Activated naive CD4-positive, alpha-beta T cell treated with anti-CD3 and anti-CD28 coated beads for 36 hours (primary cell): ENCODE measurements around the gene FCER1G. TPM values are rescaled to one million over a fixed set of nuclear protein-coding genes. Genes with fewer than 3 reads are reported as not detected.
A peak's percentile ranks its signal among the peaks of the same experiment; 100 is the strongest.

Source experiments
- CTCF ChIA-PET: fragments of 350-600 bp; sonication (Branson Sonifier 250); formaldehyde crosslinking; loops from one replicate; lab custom pipeline; 2021; ENCODE audit warnings: antibody characterized with exemption; lab: Charles Lee
- DNase-seq: peaks from one replicate; pipeline ENCODE4 v3.0.0-alpha.2; 2020
- H3K27ac Mint-ChIP-seq: one replicate; pipeline ENCODE4 v1.8.0; 2021; ENCODE audit warnings: mild to moderate bottlenecking, mixed read lengths
- H3K27me3 Mint-ChIP-seq: one replicate; pipeline ENCODE4 v1.8.0; 2021; ENCODE audit warnings: low read depth, mixed read lengths
- H3K36me3 Mint-ChIP-seq: one replicate; pipeline ENCODE4 v1.8.0; 2021; ENCODE audit warnings: low read depth, mixed read lengths
- H3K4me1 Mint-ChIP-seq: one replicate; pipeline ENCODE4 v1.8.0; 2021; ENCODE audit warnings: low read depth, mixed read lengths
- H3K4me3 Mint-ChIP-seq: one replicate; pipeline ENCODE4 v1.8.0; 2021; ENCODE audit warnings: mild to moderate bottlenecking, moderate library complexity, mixed read lengths
- H3K9me3 Mint-ChIP-seq: one replicate; pipeline ENCODE4 v1.8.0; 2021; ENCODE audit warnings: mixed read lengths
- intact Hi-C: fragments of 100-400 bp; cut with micrococcal nuclease; formaldehyde crosslinking; loops from one replicate; pipeline ENCODE4 v1.15.1; 2023
- total RNA-seq, 2 experiments: library from RNA; stranded (reverse); gene quantifications; one replicate each; pipeline ENCODE4 v1.2.3, GENCODE V29; 2021

FCER1G gene
- total RNA-seq, 2 experiments from 2014 or later, result 0.74 to 1.6 TPM

DNA sequence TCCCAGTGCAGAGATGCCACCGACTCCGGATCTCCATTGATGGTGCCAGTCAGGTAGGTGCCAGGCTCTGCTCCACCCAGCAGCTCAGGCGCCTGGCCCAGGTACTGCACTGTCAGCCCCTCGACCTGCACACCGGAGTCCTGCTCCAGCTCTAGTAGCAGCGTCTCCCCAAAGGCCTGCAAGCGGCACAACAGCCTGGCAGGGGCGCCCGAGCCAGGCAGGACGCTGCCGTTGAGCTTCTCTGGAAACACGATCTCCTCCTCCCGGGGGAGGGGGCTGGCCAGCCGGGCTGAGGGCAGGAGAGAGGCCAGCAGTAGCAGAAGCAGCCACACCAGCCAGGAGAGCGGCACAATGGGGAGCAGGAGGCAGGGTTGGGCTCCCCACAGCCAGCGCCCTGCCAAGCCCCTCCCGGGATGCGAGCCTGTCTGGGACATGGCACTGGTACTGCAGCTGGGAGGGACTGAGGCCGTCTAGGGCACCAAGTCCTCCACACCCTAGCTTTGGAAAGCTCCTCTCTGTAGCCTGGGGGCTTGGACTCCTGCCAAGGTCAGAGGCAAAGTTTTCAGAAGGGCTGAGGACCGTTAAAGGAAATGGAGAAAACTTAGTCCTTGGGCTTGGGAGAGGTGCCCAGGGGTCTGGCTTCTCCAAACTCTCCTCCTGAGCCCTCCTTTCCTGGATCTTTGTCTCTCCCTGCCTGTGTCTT is 16.8 kb upstream of the FCER1G start:
- Mint-ChIP-seq H3K27me3 (no peaks in the 10 kb centered on the region), H3K36me3 (peaks cover 2% of the 10 kb centered on the region), H3K4me1 (peaks cover 56% of the 10 kb centered on the region), H3K4me3 (no peak overlapping the region), H3K27ac (peak overlapping the region; percentile 40), H3K9me3 (no peaks in the 10 kb centered on the region)
- intact Hi-C loops, result no loop called here
- CTCF ChIA-PET, result interaction anchor here (0.6 to 1.6 kb wide), 5 partner anchors 11 to 183 kb away, joined by 3 to 4 read pairs (median 3); partner anchors contain the start of gene TOMM40L
- no peak for DNase-seq

DNA sequence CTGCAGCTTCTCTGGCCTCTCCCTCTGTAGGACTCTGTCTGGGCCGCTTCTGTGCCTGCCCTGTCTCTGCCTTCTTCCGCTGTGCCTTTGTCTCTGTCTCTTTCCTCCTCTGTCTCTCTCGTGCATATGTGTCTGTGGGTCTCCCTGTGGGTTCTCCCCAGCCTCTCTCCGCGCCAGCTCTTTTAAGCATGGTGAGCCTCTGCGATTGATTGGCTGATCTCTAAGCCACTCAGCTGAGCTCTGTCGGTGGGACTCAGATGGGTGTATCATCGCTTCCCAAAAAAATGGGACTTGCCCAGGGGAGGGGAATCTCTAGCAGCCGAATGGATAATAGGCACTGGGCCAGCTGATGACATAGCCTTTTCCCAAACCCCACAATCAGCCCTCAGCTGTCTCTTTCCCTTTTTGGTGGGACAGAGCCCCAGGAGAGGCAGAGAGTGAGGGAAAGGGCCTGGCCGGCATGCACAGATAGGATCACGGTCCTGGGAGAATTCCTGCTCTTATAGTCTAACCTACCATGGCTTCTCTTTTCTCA is 16.1 kb upstream of the FCER1G start, which contains the start of gene ADAMTS4:
TSS of gene ADAMTS4 (minus strand) at position 158 of the 535 bp plus-strand sequence. CDS start 427 bp downstream, outside the sequence.
- Mint-ChIP-seq H3K4me3 (peak within 1 kb of the TSS; percentile 65), H3K27me3 (no peaks in the 10 kb centered on the region), H3K27ac (peak within 1 kb of the TSS; percentile 89), H3K36me3 (peaks cover 9% of the 10 kb centered on the region), H3K4me1 (peaks cover 63% of the 10 kb centered on the region), H3K9me3 (no peaks in the 10 kb centered on the region)
- no peak for DNase-seq
- CTCF ChIA-PET, result interaction anchor here (0.6 to 1.6 kb wide), 7 partner anchors 10 to 183 kb away, joined by 3 to 4 read pairs (median 3); partner anchors contain the start of genes APOA2 and TOMM40L
- intact Hi-C loops, result no loop called here

DNA sequence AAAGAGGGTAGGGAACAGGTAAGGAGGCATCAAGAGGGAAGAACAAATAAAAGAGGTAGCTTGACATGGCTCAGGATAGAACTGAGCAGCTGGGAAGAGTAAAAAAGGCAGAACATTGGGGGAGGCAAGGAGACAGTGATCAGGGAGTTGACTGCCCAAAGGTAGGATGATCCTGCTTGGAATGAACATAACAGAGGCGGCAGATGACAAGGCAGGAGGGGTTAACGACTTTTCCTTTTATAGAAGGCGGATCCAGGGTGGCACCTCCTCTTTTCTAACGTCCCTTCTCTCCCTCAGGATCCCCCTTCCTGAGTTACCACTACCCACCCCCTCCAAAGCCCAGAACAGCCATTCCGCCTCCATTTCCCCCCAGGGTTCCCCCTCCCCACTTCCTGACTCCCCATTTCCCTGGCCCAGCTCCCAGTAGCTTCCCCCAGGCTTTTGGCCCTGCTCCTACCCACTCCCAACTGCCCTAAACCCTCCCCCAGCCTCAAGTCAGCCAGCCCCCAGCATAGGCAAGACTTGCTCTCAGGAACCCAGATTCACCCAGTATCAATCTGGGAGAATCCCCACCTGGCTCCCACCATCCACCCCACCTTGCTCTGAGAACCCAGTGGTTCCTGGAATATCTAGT is 15.5 kb upstream of the FCER1G start:
- no peaks in the 10 kb centered on the region for H3K27me3 Mint-ChIP-seq
- peak overlapping the region; percentile 89 for H3K27ac Mint-ChIP-seq
- CTCF ChIA-PET, result interaction anchor here (1.0 to 1.6 kb wide), 5 partner anchors 9 to 91 kb away, joined by 3 to 4 read pairs (median 3); partner anchors contain the start of gene APOA2
- peaks cover 67% of the 10 kb centered on the region for H3K4me1 Mint-ChIP-seq
- H3K36me3 Mint-ChIP-seq, result peaks cover 15% of the 10 kb centered on the region
- peak overlapping the region; percentile 65 for H3K4me3 Mint-ChIP-seq
- no peaks in the 10 kb centered on the region for H3K9me3 Mint-ChIP-seq
- DNase-seq, result no peak
- intact Hi-C loops, result no loop called here

DNA sequence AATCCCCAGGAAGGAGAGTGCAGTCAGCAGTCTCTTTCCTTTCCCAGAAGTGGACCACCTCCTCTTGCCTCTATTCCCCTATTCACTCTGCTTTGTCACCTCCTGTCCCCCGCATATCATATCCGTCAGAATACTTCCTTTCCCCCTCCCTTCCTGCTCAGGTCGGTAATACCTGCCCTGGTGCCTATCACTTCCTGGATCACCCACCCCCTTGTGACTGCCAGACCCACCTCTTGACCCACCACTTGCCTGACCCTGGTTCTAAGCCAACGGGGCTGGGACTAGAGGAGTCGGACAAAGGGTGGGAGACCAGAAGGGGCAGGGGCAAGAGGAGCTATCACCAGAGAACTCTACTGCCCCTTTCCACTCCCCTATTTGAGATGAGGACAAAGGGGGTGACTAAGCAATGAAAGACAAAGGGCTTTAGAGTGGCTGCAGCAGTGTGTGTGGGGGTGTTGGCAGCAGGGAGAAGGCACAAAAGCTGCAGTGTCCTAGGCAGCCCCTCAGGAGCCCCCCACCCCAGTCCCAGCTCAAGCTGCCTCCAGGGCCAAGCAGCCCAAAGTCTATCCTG is 14.6 kb upstream of the FCER1G start:
- Mint-ChIP-seq H3K4me1 (peaks cover 67% of the 10 kb centered on the region), H3K36me3 (peaks cover 20% of the 10 kb centered on the region), H3K27ac (peak overlapping the region; percentile 89), H3K4me3 (peak overlapping the region; percentile 65), H3K9me3 (no peaks in the 10 kb centered on the region), H3K27me3 (no peaks in the 10 kb centered on the region)
- DNase-seq, result peak; percentile 67
- intact Hi-C loops, result no loop called here
- CTCF ChIA-PET, result interaction anchor here (1.1 to 13.3 kb wide), 5 partner anchors 8 to 105 kb away, joined by 3 to 196 read pairs (median 12); partner anchors contain the start of genes APOA2, PPOX and TOMM40L

DNA sequence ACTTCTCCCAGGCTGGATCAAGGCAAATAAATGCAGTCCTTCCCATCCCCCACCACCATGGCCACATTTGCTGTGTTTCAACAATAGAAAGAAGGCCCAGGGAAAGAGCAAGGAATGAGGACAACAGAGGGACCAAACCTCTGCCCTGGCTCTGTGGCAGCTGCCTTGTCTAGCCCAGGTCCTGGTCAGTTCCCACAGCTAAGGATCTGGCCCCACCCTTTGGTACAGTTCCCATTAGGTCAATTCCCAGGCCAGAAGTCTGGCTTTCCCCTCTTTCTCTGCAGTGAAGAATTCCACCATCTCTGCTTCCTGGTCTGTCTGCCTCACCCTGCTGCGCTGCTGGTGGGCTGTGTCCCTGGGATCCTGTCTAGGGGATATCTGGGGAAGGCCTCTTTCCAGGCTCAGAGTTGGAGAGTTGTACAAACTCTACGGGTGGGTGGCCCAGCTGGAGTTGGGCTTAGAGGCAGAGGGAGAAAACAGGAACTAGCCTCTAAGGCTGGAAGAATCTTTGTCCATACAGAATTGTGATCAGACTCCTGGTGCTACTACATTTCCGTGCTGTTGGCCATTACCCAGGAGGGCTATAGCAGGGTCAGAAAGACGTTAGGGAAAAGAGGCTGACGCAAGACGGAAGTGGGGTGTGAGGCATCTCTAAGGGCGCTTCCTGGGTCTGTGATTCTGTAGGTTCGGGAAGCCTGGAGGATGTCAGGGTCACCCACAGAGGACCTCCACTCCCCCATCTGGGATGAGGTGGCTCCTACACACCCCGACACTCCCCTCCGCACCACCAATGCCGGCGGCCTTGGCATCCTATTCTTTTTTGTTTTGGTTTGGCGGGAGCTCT is 13.9 kb upstream of the FCER1G start:
- peak; percentile 26 for DNase-seq
- peak overlapping the region; percentile 89 for H3K27ac Mint-ChIP-seq
- intact Hi-C loops, result no loop called here
- H3K27me3 Mint-ChIP-seq, result no peaks in the 10 kb centered on the region
- H3K9me3 Mint-ChIP-seq, result no peaks in the 10 kb centered on the region
- H3K4me3 Mint-ChIP-seq, result peak overlapping the region; percentile 92
- H3K36me3 Mint-ChIP-seq, result peaks cover 25% of the 10 kb centered on the region
- CTCF ChIA-PET, result interaction anchor here (0.6 to 13.3 kb wide), 8 partner anchors 9 to 181 kb away, joined by 3 to 196 read pairs (median 8); partner anchors contain the start of genes APOA2, PPOX and TOMM40L
- H3K4me1 Mint-ChIP-seq, result peaks cover 67% of the 10 kb centered on the region

DNA sequence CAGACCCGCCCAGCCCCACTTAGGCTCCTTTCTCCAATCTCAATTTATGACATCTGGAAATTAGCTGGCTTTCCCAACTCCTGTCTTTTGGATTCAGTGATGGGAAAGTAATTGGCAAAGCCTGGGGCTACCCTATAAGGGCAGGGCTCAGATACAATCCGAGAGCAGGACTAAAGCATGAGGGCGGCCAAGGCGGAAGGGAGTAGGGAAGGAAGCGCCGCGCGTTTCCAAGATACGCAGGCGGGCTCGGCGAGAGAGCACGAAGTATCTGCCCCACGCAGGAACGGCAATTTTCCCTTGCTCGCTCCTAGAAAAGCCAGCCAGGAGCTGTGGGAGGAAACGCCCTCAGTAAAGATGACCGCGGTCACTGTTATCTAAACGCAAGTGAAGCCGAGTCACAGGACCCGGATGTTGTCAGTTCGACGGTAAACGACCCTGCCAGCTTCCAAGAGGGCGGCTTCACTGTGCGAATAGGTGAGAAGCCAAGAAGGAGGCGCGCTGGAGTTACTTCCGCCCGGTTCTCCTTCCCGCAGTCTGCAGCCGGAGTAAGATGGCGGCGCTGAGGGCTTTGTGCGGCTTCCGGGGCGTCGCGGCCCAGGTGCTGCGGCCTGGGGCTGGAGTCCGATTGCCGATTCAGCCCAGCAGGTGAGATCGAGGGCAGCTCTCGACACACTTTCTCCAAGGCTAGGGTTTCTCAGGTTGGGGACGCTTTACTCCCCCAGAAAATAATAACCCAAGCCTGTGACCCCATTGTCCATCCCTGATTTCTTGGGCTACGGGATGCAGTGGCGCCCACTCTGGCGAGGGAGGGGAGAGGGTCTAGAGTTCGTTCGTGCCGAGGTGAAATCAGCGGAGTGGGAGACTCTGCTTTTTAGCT is 13.0 kb upstream of the FCER1G start, which contains the start of gene NDUFS2:
TSS of gene NDUFS2 (plus strand) at position 532 of the 877 bp plus-strand sequence. CDS start at position 551, 19 bp downstream.
- Mint-ChIP-seq H3K4me1 (peaks cover 75% of the 10 kb centered on the region), H3K9me3 (no peaks in the 10 kb centered on the region), H3K27me3 (no peaks in the 10 kb centered on the region), H3K36me3 (peaks cover 30% of the 10 kb centered on the region), H3K27ac (peak within 1 kb of the TSS; percentile 89), H3K4me3 (peak within 1 kb of the TSS; percentile 92)
- CTCF ChIA-PET, result interaction anchor here (0.6 to 13.3 kb wide), 11 partner anchors 9 to 394 kb away, joined by 3 to 196 read pairs (median 5); partner anchors contain the start of genes APOA2, PPOX, TOMM40L and UFC1
- intact Hi-C loops, result loop anchor here (1.0 to 2.0 kb wide), 6 partner anchors 17 to 157 kb away; partner anchors contain the start of genes DEDD, PPOX, USF1 and USP21
- DNase-seq, result peak; percentile 99

DNA sequence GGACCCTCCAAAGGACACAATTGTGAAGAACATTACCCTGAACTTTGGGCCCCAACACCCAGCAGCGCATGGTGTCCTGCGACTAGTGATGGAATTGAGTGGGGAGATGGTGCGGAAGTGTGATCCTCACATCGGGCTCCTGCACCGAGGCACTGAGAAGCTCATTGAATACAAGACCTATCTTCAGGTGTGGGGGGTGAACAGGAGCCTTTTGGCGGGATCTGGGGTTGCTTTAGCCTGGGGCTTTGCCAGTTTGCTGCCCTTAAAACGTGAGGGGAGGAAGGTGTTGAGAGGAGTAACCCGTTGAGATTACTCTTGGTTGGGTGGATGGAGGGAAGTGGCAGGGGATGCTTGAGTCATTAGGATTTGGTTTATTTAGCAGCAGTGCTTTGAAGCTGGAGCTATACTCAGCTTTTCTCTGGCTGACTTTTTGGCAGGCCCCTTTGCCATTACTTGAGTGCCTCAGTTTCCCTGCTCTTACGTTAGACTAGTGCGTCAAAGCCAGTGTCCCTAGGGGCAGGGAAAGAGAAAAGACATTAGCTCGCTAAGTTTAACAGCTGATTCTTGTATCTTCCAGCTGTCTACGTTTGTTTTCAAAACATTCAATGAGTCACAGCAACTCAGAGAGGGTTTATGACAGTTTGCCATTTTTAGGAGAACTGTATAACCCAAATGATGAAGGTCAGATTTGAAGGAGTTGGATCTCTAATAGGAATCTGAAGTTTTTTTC is 8.5 kb upstream of the FCER1G start:
- Mint-ChIP-seq H3K4me3 (no peak overlapping the region), H3K36me3 (peaks cover 51% of the 10 kb centered on the region), H3K4me1 (peaks cover 60% of the 10 kb centered on the region), H3K27me3 (no peaks in the 10 kb centered on the region), H3K9me3 (no peaks in the 10 kb centered on the region), H3K27ac (peak overlapping the region; percentile 31)
- CTCF ChIA-PET, result interaction anchor here (0.6 to 13.3 kb wide), 7 partner anchors 14 to 641 kb away, joined by 3 to 196 read pairs (median 22); partner anchors contain the start of genes APOA2, PPOX and TOMM40L
- intact Hi-C loops, result no loop called here
- DNase-seq, result no peak

DNA sequence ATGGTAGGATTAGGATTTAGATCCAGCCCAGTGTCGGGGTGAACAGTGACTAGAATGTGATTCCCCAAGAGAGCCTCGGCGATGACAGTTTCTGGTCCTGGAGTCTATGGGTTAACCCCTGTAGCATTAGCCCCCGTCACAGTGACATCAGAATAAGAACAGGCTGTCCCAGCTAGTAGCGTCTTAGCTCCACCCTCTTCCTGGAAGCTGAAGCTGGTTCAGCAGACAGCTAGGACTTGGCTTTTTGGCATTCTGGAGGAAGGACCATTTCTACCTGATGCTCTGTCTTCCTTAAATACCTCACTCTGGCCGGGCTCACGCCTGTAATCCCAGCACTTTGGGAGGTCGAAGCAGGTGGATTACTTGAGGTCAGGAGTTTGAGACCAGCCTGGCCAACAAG is 7.9 kb upstream of the FCER1G start:
- intact Hi-C loops, result no loop called here
- peaks cover 56% of the 10 kb centered on the region for H3K4me1 Mint-ChIP-seq
- CTCF ChIA-PET, result interaction anchor here (1.6 to 13.3 kb wide), 4 partner anchors 15 to 175 kb away, joined by 5 to 196 read pairs (median 59); partner anchors contain the start of genes APOA2, PPOX and TOMM40L
- no peaks in the 10 kb centered on the region for H3K27me3 Mint-ChIP-seq
- no peak overlapping the region for H3K4me3 Mint-ChIP-seq
- peak; percentile 39 for DNase-seq
- H3K36me3 Mint-ChIP-seq, result peaks cover 56% of the 10 kb centered on the region
- no peaks in the 10 kb centered on the region for H3K9me3 Mint-ChIP-seq
- no peak overlapping the region for H3K27ac Mint-ChIP-seq

DNA sequence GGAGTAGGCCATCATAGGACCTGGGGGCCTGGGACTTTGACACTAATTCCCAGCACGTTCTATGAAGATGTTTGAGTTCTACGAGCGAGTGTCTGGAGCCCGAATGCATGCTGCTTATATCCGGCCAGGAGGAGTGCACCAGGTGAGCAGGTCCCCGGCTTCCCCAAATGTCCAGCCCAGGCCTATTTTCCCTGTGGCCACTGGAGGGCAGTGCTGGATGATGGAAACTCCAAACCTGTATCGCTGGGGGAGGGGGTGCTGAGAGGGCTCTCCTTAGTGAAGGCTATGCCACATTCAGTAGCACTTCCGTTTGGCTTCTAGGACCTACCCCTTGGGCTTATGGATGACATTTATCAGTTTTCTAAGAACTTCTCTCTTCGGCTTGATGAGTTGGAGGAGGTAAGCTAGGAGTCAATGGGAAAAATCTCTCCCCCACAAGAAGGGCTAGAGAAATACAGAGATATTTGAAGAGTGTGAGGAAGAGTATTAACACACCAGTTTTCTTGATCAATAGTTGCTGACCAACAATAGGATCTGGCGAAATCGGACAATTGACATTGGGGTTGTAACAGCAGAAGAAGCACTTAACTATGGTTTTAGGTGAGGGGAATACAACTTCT is 5.2 kb upstream of the FCER1G start:
- Mint-ChIP-seq H3K4me3 (no peak overlapping the region), H3K27ac (peak overlapping the region; percentile 50), H3K27me3 (no peaks in the 10 kb centered on the region), H3K36me3 (peaks cover 61% of the 10 kb centered on the region), H3K4me1 (peaks cover 37% of the 10 kb centered on the region), H3K9me3 (no peaks in the 10 kb centered on the region)
- CTCF ChIA-PET, result interaction anchor here (0.8 to 13.3 kb wide), 9 partner anchors 8 to 172 kb away, joined by 3 to 196 read pairs (median 9); partner anchors contain the start of genes ADAMTS4, APOA2, NDUFS2 and TOMM40L
- intact Hi-C loops, result loop anchor here (1.0 kb wide), 1 partner anchor 15 kb away; no protein-coding TSS in a partner anchor
- peak; percentile 86 for DNase-seq
